Activated naive CD4-positive, alpha-beta T cell treated with anti-CD3 and anti-CD28 coated beads, Interleukin-2, amount 10 ng/mL, durations not matched to agents 7 days and 5 days (primary cell): ENCODE measurements around the gene STC2.

ENCODE experiments used
- CTCF ChIA-PET: fragments of 350-600 bp; sonication (Branson Sonifier 250); formaldehyde crosslinking; loops from one replicate; lab custom pipeline; 2021; ENCODE audit warnings: antibody characterized with exemption; lab: Charles Lee
- DNase-seq: peaks from one replicate; pipeline ENCODE4 v3.0.0-alpha.2; 2020
- H3K27ac Mint-ChIP-seq: one replicate; pipeline ENCODE4 v1.8.0; 2021; ENCODE audit warnings: mild to moderate bottlenecking, moderate library complexity, mixed read lengths
- H3K27me3 Mint-ChIP-seq: one replicate; pipeline ENCODE4 v1.8.0; 2021; ENCODE audit warnings: mild to moderate bottlenecking, mixed read lengths
- H3K36me3 Mint-ChIP-seq: one replicate; pipeline ENCODE4 v1.8.0; 2021; ENCODE audit warnings: mixed read lengths
- H3K4me1 Mint-ChIP-seq: one replicate; pipeline ENCODE4 v1.8.0; 2021; ENCODE audit warnings: mixed read lengths
- H3K4me3 Mint-ChIP-seq: one replicate; pipeline ENCODE4 v1.8.0; 2021; ENCODE audit warnings: mild to moderate bottlenecking, moderate library complexity, mixed read lengths
- H3K9me3 Mint-ChIP-seq: one replicate; pipeline ENCODE4 v1.8.0; 2021; ENCODE audit warnings: mixed read lengths

STC2 gene

GRCh38 chr5:173313351-173313801, 14.8 kb downstream of the STC2 start:
- H3K4me1 Mint-ChIP-seq, result no peaks in the 10 kb centered on the region
- CTCF ChIA-PET, result no interaction called here
- H3K36me3 Mint-ChIP-seq, result peaks cover 15% of the 10 kb centered on the region
- H3K9me3 Mint-ChIP-seq, result no peaks in the 10 kb centered on the region
- H3K27ac Mint-ChIP-seq, result no peak overlapping the region
- H3K4me3 Mint-ChIP-seq, result no peak overlapping the region
- DNase-seq, result no peak
- H3K27me3 Mint-ChIP-seq, result peaks cover 54% of the 10 kb centered on the region

- no peak overlapping the region for H3K27ac Mint-ChIP-seq
- no peak for DNase-seq
- H3K27me3 Mint-ChIP-seq, result peaks cover 59% of the 10 kb centered on the region
- peaks cover under 1% of the 10 kb centered on the region for H3K9me3 Mint-ChIP-seq
- peaks cover 10% of the 10 kb centered on the region for H3K36me3 Mint-ChIP-seq
- no peak overlapping the region for H3K4me3 Mint-ChIP-seq
- no peaks in the 10 kb centered on the region for H3K4me1 Mint-ChIP-seq
- CTCF ChIA-PET, result no interaction called here
Observed at GRCh38 chr5:173312821-173313220, 15.4 kb downstream of the STC2 start.

- Mint-ChIP-seq H3K27ac (no peak overlapping the region), H3K27me3 (peaks cover 56% of the 10 kb centered on the region), H3K4me3 (no peak overlapping the region), H3K4me1 (no peaks in the 10 kb centered on the region), H3K9me3 (peaks cover 3% of the 10 kb centered on the region), H3K36me3 (peaks cover 5% of the 10 kb centered on the region)
- DNase-seq, result no peak
- CTCF ChIA-PET, result interaction anchor here (1.6 kb wide), 1 partner anchor 16 kb away, joined by 6 read pairs; the partner anchor contains the start of gene STC2
Observed at GRCh38 chr5:173311818-173312585, 16.2 kb downstream of the STC2 start.

- no peak overlapping the region for H3K4me3 Mint-ChIP-seq
- no peaks in the 10 kb centered on the region for H3K4me1 Mint-ChIP-seq
- peaks cover 3% of the 10 kb centered on the region for H3K9me3 Mint-ChIP-seq
- no peak overlapping the region for H3K27ac Mint-ChIP-seq
- CTCF ChIA-PET, result interaction anchor here (1.6 kb wide), 1 partner anchor 17 kb away, joined by 6 read pairs; the partner anchor contains the start of gene STC2
- no peaks in the 10 kb centered on the region for H3K36me3 Mint-ChIP-seq
- peaks cover 56% of the 10 kb centered on the region for H3K27me3 Mint-ChIP-seq
- no peak for DNase-seq
Observed at GRCh38 chr5:173310861-173311785, 17.1 kb downstream of the STC2 start.

- Mint-ChIP-seq H3K36me3 (no peaks in the 10 kb centered on the region), H3K27ac (no peak overlapping the region), H3K4me1 (no peaks in the 10 kb centered on the region), H3K9me3 (peaks cover 3% of the 10 kb centered on the region), H3K4me3 (no peak overlapping the region), H3K27me3 (peaks cover 63% of the 10 kb centered on the region)
- CTCF ChIA-PET, result no interaction called here
- DNase-seq, result no peak
Observed at GRCh38 chr5:173310218-173310769, 17.9 kb downstream of the STC2 start.

GRCh38 chr5:173309731-173310130, 18.5 kb downstream of the STC2 start:
- Mint-ChIP-seq H3K36me3 (no peaks in the 10 kb centered on the region), H3K4me1 (no peaks in the 10 kb centered on the region), H3K27me3 (peaks cover 69% of the 10 kb centered on the region), H3K4me3 (no peak overlapping the region), H3K27ac (no peak overlapping the region), H3K9me3 (peaks cover 3% of the 10 kb centered on the region)
- CTCF ChIA-PET, result no interaction called here
- no peak for DNase-seq

GRCh38 chr5:173308226-173308625, 20.0 kb downstream of the STC2 start:
- Mint-ChIP-seq H3K9me3 (peaks cover 3% of the 10 kb centered on the region), H3K4me1 (no peaks in the 10 kb centered on the region), H3K4me3 (no peak overlapping the region), H3K27me3 (peaks cover 74% of the 10 kb centered on the region), H3K27ac (no peak overlapping the region), H3K36me3 (no peaks in the 10 kb centered on the region)
- DNase-seq, result no peak
- CTCF ChIA-PET, result no interaction called here

GRCh38 chr5:173307695-173308094, 20.5 kb downstream of the STC2 start:
- DNase-seq, result no peak
- Mint-ChIP-seq H3K27ac (no peak overlapping the region), H3K36me3 (no peaks in the 10 kb centered on the region), H3K4me3 (no peak overlapping the region), H3K9me3 (peaks cover 3% of the 10 kb centered on the region), H3K27me3 (peaks cover 69% of the 10 kb centered on the region), H3K4me1 (no peaks in the 10 kb centered on the region)
- CTCF ChIA-PET, result no interaction called here

- DNase-seq, result no peak
- H3K27me3 Mint-ChIP-seq, result peaks cover 70% of the 10 kb centered on the region
- no peaks in the 10 kb centered on the region for H3K4me1 Mint-ChIP-seq
- H3K9me3 Mint-ChIP-seq, result peaks cover 3% of the 10 kb centered on the region
- no peaks in the 10 kb centered on the region for H3K36me3 Mint-ChIP-seq
- no peak overlapping the region for H3K4me3 Mint-ChIP-seq
- no peak overlapping the region for H3K27ac Mint-ChIP-seq
- CTCF ChIA-PET, result interaction anchor here (1.6 to 3.1 kb wide), 2 partner anchors 13 to 25 kb away, joined by 3 to 17 read pairs; no protein-coding TSS in a partner anchor
Observed at GRCh38 chr5:173306695-173307094, 21.5 kb downstream of the STC2 start.

GRCh38 chr5:173304591-173304988, 23.6 kb downstream of the STC2 start:
- no peak overlapping the region for H3K4me3 Mint-ChIP-seq
- peaks cover 70% of the 10 kb centered on the region for H3K27me3 Mint-ChIP-seq
- DNase-seq, result no peak
- CTCF ChIA-PET, result interaction anchor here (3.1 kb wide), 1 partner anchor 11 kb away, joined by 17 read pairs; no protein-coding TSS in a partner anchor
- no peak overlapping the region for H3K27ac Mint-ChIP-seq
- H3K4me1 Mint-ChIP-seq, result no peaks in the 10 kb centered on the region
- no peaks in the 10 kb centered on the region for H3K36me3 Mint-ChIP-seq
- H3K9me3 Mint-ChIP-seq, result peaks cover 3% of the 10 kb centered on the region

- H3K27ac Mint-ChIP-seq, result no peak overlapping the region
- no peak overlapping the region for H3K4me3 Mint-ChIP-seq
- DNase-seq, result no peak
- CTCF ChIA-PET, result interaction anchor here (3.1 kb wide), 1 partner anchor 10 kb away, joined by 17 read pairs; no protein-coding TSS in a partner anchor
- H3K9me3 Mint-ChIP-seq, result peaks cover 3% of the 10 kb centered on the region
- no peaks in the 10 kb centered on the region for H3K4me1 Mint-ChIP-seq
- H3K27me3 Mint-ChIP-seq, result peaks cover 67% of the 10 kb centered on the region
- H3K36me3 Mint-ChIP-seq, result no peaks in the 10 kb centered on the region
Observed at GRCh38 chr5:173303878-173304590, 24.2 kb downstream of the STC2 start.

GRCh38 chr5:173302546-173303155, 25.6 kb downstream of the STC2 start:
- no peak overlapping the region for H3K27ac Mint-ChIP-seq
- H3K36me3 Mint-ChIP-seq, result no peaks in the 10 kb centered on the region
- H3K27me3 Mint-ChIP-seq, result peaks cover 69% of the 10 kb centered on the region
- no peaks in the 10 kb centered on the region for H3K4me1 Mint-ChIP-seq
- CTCF ChIA-PET, result no interaction called here
- no peak for DNase-seq
- peaks cover under 1% of the 10 kb centered on the region for H3K9me3 Mint-ChIP-seq
- no peak overlapping the region for H3K4me3 Mint-ChIP-seq
